ENCODE data around the gene CFAP20DC. TPM values are rescaled to one million over a fixed set of nuclear protein-coding genes. Genes with fewer than 3 reads are reported as not detected.

Gene CFAP20DC
- total and polyA plus RNA-seq, 4 donors = 0.98 to 2.1 (median 1.5) TPM

GRCh38 chr3:58798312-58798711 is 251.5 kb downstream of the CFAP20DC start:
- WGBS = 88% methylated on average over 2 of the region's 2 CpGs
- Histone ChIP-seq H3K27me3 (ENCODE audit: control insufficient read depth in 4 of 4, insufficient read depth in 4 of 4, low read length in 3 of 4) (no peaks in the 10 kb centered on the region), H3K9me3 (ENCODE audit: control insufficient read depth in 4 of 4, low read length in 3 of 4) (no peaks in the 10 kb centered on the region), H3K4me1 (ENCODE audit: control insufficient read depth in 4 of 4, insufficient read depth in 4 of 4, low read length in 3 of 4) (peaks cover 0 to 5% (median 1%) of the 10 kb centered on the region in 4 donors), H3K9ac (ENCODE audit: low read depth in 1 of 2, low read length in 2 of 2) (no peak overlapping the region), H3K27ac (ENCODE audit: low read depth in 1 of 2, low read length in 2 of 2) (no peak overlapping the region), H3K4me3 (ENCODE audit: low read depth in 1 of 3, low read length in 3 of 3) (no peak overlapping the region), H3K36me3 (ENCODE audit: control insufficient read depth in 4 of 4, insufficient read depth in 3 of 4, low read depth in 1 of 4, low read length in 3 of 4) (no peaks in the 10 kb centered on the region)
- TF ChIP-seq GABPA (IDR thresholded peaks at IDR 0.05 in 1 of 2, conservative IDR thresholded peaks at IDR 0.05 in 1 of 2) (no peak), ATF3 (IDR thresholded peaks at IDR 0.05) (no peak), NR2F2 (IDR thresholded peaks at IDR 0.05) (no peak), REST (IDR thresholded peaks at IDR 0.05) (no peak), TAF1 (conservative IDR thresholded peaks at IDR 0.05) (no peak), HNF4A (conservative IDR thresholded peaks at IDR 0.05) (no peak), YY1 (IDR thresholded peaks at IDR 0.05) (no peak), FOXA2 (IDR thresholded peaks at IDR 0.05) (no peak), CTCF (IDR thresholded peaks at IDR 0.05; ENCODE audit: low read depth, low read length, missing input control) (no peak), SP1 (IDR thresholded peaks at IDR 0.05) (no peak), MAX (IDR thresholded peaks at IDR 0.05) (no peak), RXRA (IDR thresholded peaks at IDR 0.05) (no peak), FOXA1 (IDR thresholded peaks at IDR 0.05) (no peak), HNF4G (IDR thresholded peaks at IDR 0.05) (no peak), RAD21 (IDR thresholded peaks at IDR 0.05) (no peak), ZBTB33 (IDR thresholded peaks at IDR 0.05) (no peak), EGR1 (IDR thresholded peaks at IDR 0.05; ENCODE audit: low read depth in 2 of 2) (no peak), JUND (IDR thresholded peaks at IDR 0.05) (no peak)
- DNase-seq (ENCODE audit: low spot score) = no peak
